OCI-LY1 (cell line): ENCODE data around the gene PRELID1.
A peak's percentile ranks its signal among the peaks of the same experiment; 100 is the strongest.

Experiments
- H2AFZ ChIP-seq: fragments of 200-600 bp; sonication (generic), shearing (Covaris generic); 2 replicates; pipeline ENCODE4 v1.6.0; 2014; ENCODE audit warnings: antibody characterized with exemption, mild to moderate bottlenecking, low read length
- H3F3A ChIP-seq: fragments of 200-600 bp; sonication (generic), shearing (Covaris generic); 2 replicates; pipeline ENCODE4 v1.6.0; 2014; ENCODE audit warnings: mild to moderate bottlenecking, antibody characterized with exemption, low read length, moderate library complexity; ENCODE audit not compliant: insufficient read depth
- H3K27ac ChIP-seq: fragments of 200-600 bp; sonication (generic); 2 replicates; pipeline ENCODE4 v1.5.1; 2014; ENCODE audit warnings: low read length, mixed run types, mild to moderate bottlenecking, low read depth; ENCODE audit not compliant: poor library complexity, severe bottlenecking
- H3K27me3 ChIP-seq: fragments of 200-600 bp; sonication (generic); 2 replicates; pipeline ENCODE4 v1.6.0; 2014; ENCODE audit warnings: antibody characterized with exemption, mild to moderate bottlenecking, low read length, moderate library complexity; ENCODE audit not compliant: insufficient read depth
- H3K36me3 ChIP-seq: fragments of 200-600 bp; sonication (generic); 2 replicates; pipeline ENCODE4 v1.6.1; 2014; ENCODE audit warnings: mild to moderate bottlenecking, antibody characterized with exemption, low read length, moderate library complexity, mixed read lengths; ENCODE audit not compliant: insufficient read depth
- H3K4me1 ChIP-seq: fragments of 200-600 bp; sonication (generic); 2 replicates; pipeline ENCODE4 v1.5.1; 2014; ENCODE audit warnings: mild to moderate bottlenecking, low read length, moderate library complexity; ENCODE audit not compliant: insufficient read depth, severe bottlenecking
- H3K4me2 ChIP-seq: fragments of 200-600 bp; sonication (generic), shearing (Covaris generic); 2 replicates; pipeline ENCODE4 v1.6.1; 2014; ENCODE audit warnings: low read length
- H3K4me3 ChIP-seq: fragments of 200-600 bp; sonication (generic); 2 replicates; pipeline ENCODE4 v1.5.1; 2014; ENCODE audit warnings: low read length, low read depth, mild to moderate bottlenecking, mixed read lengths; ENCODE audit not compliant: poor library complexity, severe bottlenecking
- H3K79me2 ChIP-seq: fragments of 200-600 bp; shearing (Covaris generic); 2 replicates; pipeline ENCODE4 v1.6.1; 2016; ENCODE audit warnings: mixed run types, low read length, mixed read lengths; ENCODE audit not compliant: insufficient read depth
- H3K9ac ChIP-seq: fragments of 200-600 bp; sonication (generic), shearing (Covaris generic); 2 replicates; pipeline ENCODE4 v1.6.1; 2014; ENCODE audit warnings: mild to moderate bottlenecking, low read length, mixed read lengths
- H3K9me2 ChIP-seq: fragments of 200-600 bp; sonication (generic), shearing (Covaris generic); 2 replicates; pipeline ENCODE4 v1.6.1; 2014; ENCODE audit warnings: low read depth, mild to moderate bottlenecking, low read length, mixed read lengths
- H3K9me3 ChIP-seq: fragments of 200-600 bp; shearing (Covaris generic); 2 replicates; pipeline ENCODE4 v1.6.1; 2014; ENCODE audit warnings: low read length, mixed read lengths
- H4K20me1 ChIP-seq: fragments of 200-600 bp; sonication (generic), shearing (Covaris generic); 2 replicates; pipeline ENCODE4 v1.6.0; 2016; ENCODE audit warnings: mild to moderate bottlenecking, low read length; ENCODE audit not compliant: insufficient read depth
- EZH2 ChIP-seq: fragments of 200-600 bp; sonication (generic), shearing (Covaris generic); IDR thresholded peaks from 2 replicates; pipeline ENCODE4 v1.8.0; 2017; ENCODE audit warnings: borderline replicate concordance, mixed run types, mild to moderate bottlenecking, antibody characterized with exemption, low read length, moderate library complexity, mixed read lengths
- TF ChIP-seq, protein P1 (sequence below): fragments of 200-600 bp; sonication (generic), shearing (Covaris generic); IDR thresholded peaks from 2 replicates; pipeline ENCODE4 v1.5.1; 2017; ENCODE audit warnings: mild to moderate bottlenecking, antibody characterized with exemption, low read length, moderate library complexity, mixed read lengths

Gene PRELID1

DNA sequence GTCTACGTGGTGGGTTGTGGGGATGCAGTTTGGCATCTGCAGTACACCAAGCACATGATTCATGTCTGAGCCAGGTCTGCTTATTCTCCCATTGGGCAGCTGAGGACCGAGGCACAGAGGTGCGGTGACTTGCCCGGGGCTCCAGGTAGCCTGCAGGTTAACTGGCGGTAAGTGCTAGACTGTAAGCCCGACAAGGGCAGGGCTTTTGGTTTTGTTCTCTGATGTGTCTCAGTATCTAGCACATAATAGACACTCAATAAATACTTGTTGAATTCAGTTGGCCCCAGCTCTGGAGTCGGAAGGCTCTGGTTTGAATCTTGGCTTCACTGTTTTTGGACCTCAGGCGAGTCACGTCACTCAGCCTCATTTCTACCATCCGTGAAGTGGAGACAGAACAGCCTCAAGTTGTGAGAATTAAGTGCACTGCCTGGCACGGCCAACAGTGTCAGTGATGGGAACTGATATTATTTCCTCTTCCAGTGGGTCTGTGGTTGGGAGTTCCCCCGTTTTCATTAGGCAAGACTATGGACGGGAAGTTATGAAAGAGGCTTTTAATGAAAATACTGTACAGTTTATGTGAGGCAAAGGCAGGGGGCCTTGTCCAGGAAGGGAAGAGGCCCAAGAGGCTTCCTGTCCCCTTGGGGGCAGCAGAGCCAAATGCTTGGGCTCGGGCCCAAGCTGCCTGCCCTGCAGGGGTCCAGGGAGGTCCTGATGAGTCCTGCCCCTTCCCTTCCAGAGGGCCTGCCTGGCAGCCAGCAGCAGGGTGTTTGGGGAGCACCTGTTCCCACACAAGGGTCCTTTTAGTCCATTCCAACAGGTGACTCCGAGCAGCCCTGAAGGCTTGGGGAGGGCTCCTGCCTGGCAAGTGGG lies 3.3 kb downstream of the PRELID1 start:
- TF ChIP-seq, protein P1, sequence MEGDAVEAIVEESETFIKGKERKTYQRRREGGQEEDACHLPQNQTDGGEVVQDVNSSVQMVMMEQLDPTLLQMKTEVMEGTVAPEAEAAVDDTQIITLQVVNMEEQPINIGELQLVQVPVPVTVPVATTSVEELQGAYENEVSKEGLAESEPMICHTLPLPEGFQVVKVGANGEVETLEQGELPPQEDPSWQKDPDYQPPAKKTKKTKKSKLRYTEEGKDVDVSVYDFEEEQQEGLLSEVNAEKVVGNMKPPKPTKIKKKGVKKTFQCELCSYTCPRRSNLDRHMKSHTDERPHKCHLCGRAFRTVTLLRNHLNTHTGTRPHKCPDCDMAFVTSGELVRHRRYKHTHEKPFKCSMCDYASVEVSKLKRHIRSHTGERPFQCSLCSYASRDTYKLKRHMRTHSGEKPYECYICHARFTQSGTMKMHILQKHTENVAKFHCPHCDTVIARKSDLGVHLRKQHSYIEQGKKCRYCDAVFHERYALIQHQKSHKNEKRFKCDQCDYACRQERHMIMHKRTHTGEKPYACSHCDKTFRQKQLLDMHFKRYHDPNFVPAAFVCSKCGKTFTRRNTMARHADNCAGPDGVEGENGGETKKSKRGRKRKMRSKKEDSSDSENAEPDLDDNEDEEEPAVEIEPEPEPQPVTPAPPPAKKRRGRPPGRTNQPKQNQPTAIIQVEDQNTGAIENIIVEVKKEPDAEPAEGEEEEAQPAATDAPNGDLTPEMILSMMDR, result peak; percentile 17; the same call in 1 of the 2 replicates
- no peak for TF ChIP-seq EZH2
- H3K27ac ChIP-seq, result peak overlapping the region; percentile 6
- peaks cover 51% of the 10 kb centered on the region for H3K4me1 ChIP-seq
- H4K20me1 ChIP-seq, result no peaks in the 10 kb centered on the region
- H3F3A ChIP-seq, result no peaks in the 10 kb centered on the region
- H3K36me3 ChIP-seq, result peaks cover 44% of the 10 kb centered on the region
- H3K4me2 ChIP-seq, result no peak overlapping the region
- H3K79me2 ChIP-seq, result peaks cover 13% of the 10 kb centered on the region
- H3K9me3 ChIP-seq, result no peaks in the 10 kb centered on the region
- H3K4me3 ChIP-seq, result no peak overlapping the region
- no peak overlapping the region for H2AFZ ChIP-seq
- H3K9ac ChIP-seq, result no peak overlapping the region
- no peaks in the 10 kb centered on the region for H3K27me3 ChIP-seq
- H3K9me2 ChIP-seq, result no peaks in the 10 kb centered on the region

DNA sequence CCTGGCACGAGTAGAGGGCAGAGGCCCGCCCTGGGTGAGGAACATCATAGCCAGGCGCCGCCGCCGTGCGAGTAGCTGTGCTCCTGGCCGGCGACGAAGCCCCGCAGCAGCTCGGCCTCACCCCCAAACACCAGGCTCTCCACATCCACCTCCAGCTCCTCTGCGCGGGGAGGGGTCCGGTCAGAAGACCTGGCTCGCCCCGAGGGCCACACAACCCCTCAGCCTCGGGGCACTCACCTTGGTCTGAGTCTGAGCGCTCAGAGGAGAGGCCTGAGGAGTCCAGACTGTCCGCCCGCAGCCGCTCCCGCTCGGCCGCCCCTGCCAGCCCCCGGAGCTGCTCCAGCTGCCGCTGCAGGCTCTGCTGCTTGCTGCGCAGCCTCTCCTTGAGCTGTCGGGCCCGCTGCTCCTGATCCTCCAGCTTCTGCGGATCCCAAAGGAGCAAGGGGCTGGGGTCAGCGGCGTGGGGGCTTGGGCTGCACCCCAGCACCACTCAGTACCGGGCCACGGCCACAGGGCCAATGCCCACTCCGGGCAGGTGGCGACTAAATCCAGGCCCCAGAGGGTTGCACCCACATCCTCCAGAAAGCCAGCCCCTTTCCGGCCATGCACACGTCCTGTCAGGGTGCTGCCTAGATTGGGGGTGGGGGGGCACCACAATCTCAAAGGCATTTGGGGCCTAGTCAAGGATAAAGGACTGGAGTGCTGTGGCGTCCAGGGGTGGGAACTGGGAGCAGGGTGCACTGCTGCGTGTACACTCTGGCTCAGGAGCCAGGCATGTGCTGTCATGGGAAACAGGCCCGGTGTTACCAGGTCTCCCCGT lies 4.2 kb downstream of the PRELID1 start:
- peaks cover 52% of the 10 kb centered on the region for H3K4me1 ChIP-seq
- peaks cover 13% of the 10 kb centered on the region for H3K79me2 ChIP-seq
- no peak overlapping the region for H3K4me2 ChIP-seq
- no peak overlapping the region for H3K4me3 ChIP-seq
- no peaks in the 10 kb centered on the region for H4K20me1 ChIP-seq
- H3F3A ChIP-seq, result no peaks in the 10 kb centered on the region
- H3K9me3 ChIP-seq, result no peaks in the 10 kb centered on the region
- peaks cover 44% of the 10 kb centered on the region for H3K36me3 ChIP-seq
- H2AFZ ChIP-seq, result no peak overlapping the region
- no peak overlapping the region for H3K27ac ChIP-seq
- H3K9ac ChIP-seq, result no peak overlapping the region
- no peaks in the 10 kb centered on the region for H3K27me3 ChIP-seq
- TF ChIP-seq EZH2, result no peak
- TF ChIP-seq, protein P1, result no peak
- H3K9me2 ChIP-seq, result no peaks in the 10 kb centered on the region

DNA sequence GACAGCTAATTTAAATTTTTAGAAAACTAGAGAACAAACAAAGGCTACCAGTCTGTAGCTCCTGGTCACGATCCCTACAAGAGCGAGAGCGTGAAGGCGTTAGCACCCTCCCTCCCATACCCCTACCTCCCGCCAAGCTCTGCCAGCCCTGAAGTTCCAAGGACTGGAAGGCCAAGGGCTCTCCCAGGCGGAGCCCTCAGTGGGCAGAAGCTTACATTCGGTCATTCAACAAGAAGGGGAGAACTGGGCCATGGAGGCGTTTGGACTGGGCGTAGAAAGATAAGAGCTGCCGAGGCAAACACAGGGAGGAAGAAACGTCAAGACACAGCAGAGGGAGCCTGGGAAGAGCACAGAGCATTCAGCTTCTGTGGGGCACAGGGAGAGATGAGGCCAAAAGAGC lies 5.1 kb downstream of the PRELID1 start:
- Histone ChIP-seq H3K9me2 (no peaks in the 10 kb centered on the region), H3K4me2 (no peak overlapping the region; the same call in 1 of the 2 replicates), H3K4me1 (peaks cover 57% of the 10 kb centered on the region), H3K27me3 (no peaks in the 10 kb centered on the region), H3K79me2 (peaks cover 13% of the 10 kb centered on the region), H3K9me3 (no peaks in the 10 kb centered on the region), H3K4me3 (no peak overlapping the region), H2AFZ (no peak overlapping the region), H3K27ac (peak overlapping the region; percentile 80), H4K20me1 (no peaks in the 10 kb centered on the region), H3K9ac (no peak overlapping the region; the same call in 1 of the 2 replicates), H3K36me3 (peaks cover 44% of the 10 kb centered on the region), H3F3A (no peaks in the 10 kb centered on the region)
- no peak for TF ChIP-seq EZH2
- TF ChIP-seq, protein P1, result no peak
